DND-41 (cell line): ENCODE data around the gene SPTBN4.

Source experiments
- CTCF ChIP-seq: IDR thresholded peaks from 2 replicates; pipeline ENCODE4 v1.5.1; 2012; ENCODE audit warnings: borderline replicate concordance, low read length, moderate library complexity, mild to moderate bottlenecking; ENCODE audit not compliant: poor library complexity, severe bottlenecking; ENCODE audit errors: extremely low read depth
- EZH2 ChIP-seq: IDR thresholded peaks from 3 replicates; pipeline ENCODE4 v1.6.1; 2012; ENCODE audit warnings: borderline replicate concordance, low read depth, mild to moderate bottlenecking, moderate library complexity, low read length, inconsistent platforms; ENCODE audit not compliant: severe bottlenecking

- TF ChIP-seq CTCF (no peak), EZH2 (no peak)
These were observed 9.8 kb upstream of the SPTBN4 start for GRCh38 chr19:40457048-40457447.
